Measurements from ENCODE around the gene SLC51A.
"Not testable (repeated sequence)": the region's sequence is repeated elsewhere in the genome, so short reads cannot be mapped to it uniquely, and the experiment has no call there.

The SLC51A gene

GRCh38 chr3:196193133-196193735 is 23.1 kb upstream of the SLC51A start:
- DNase-seq (ENCODE audit: low read depth in 2 of 2): no peak

DNA sequence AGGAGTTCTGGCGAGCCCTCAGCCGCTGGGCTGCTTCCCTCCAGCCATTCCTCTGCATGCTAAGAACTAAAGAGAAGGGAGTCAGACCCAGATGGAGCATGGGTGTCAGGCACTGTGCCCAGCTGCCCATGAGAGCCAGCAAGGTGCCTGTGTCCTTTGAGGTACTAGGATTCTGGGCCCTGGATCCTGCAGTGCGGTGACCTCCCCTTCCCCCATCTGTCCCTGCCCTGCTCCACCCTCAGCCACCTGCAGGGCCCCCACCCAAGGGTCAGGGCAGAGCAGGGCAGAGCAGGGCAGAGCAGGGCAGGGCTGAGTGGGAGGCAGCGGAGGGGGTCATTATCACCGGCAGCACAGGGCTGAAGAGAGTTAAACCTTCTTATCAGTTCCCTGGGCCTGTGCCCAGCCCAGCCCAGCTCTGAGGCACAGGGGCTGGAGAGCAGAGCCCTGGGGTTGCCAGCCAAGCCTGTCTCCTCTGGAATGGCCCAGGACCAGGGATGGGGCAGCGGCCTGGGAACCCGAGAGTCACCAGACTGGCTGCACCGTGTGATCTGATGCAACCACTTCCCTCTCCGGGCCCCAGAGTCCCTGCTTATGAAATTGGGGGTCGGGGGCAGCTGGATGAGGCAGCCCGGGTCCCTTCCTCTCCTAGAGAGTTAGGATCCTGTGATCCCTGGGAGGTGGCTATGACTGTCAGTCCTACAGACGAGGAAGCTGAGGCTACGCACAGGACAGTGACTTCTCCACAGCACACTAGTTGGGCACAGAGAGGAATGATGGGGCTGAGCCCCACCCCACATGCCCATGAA is 22.4 kb upstream of the SLC51A start:
- no peak for DNase-seq (ENCODE audit: low read depth in 2 of 2)

DNA sequence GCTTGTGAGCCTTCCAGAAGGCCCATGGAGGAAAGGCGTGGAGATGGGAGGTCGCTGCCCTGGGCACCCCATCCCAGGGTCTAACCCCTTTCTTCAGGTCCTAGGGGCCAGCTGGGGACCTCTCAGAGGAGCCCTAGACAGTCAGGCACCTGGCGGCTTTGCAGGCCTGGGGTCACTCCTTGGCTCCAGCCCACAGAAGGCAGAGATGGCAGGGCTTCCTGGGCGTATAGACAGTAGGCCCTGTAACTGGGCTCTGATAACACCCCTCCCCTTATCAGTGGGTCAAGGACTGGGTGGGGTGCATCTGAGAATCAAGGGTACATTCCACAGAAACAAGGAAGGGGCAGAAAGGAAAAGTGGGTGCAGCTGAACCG is 21.8 kb upstream of the SLC51A start:
- no peak for DNase-seq (ENCODE audit: low read depth in 2 of 2)

- DNase-seq (ENCODE audit: low read depth in 2 of 2): no peak
These were observed 20.6 kb upstream of the SLC51A start for GRCh38 chr3:196195664-196196265.

GRCh38 chr3:196197524-196197923 is 18.8 kb upstream of the SLC51A start:
- DNase-seq (ENCODE audit: low read depth in 2 of 2): no peak

DNA sequence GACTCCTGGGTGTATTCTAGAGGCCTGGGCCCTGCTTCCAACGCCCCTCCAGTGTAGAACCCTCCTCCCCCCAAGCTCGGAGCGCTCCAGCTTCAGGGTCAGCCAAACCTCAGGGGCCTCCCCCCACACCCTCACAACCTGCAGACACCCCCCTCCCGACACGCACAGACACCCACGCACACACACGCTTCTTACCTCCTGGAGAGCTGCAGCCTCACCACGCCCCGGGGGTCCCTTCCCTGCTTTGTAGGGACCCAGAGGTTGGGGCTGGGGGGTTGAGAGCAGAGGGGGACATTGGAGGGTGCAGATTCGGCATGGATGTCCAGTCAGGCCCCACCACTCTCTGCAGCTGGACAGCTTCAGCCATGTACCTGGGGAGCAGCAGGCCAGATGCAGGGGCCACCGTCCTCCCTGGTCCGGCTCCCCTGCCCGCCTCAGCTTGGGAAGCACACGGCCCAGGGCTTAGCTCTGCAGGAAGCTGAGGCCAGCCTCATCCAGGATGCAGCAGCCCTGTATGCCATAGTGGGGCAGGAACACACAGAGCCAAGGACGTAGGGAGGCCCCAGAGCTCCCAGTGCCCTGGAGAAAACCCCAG is 18.2 kb upstream of the SLC51A start:
- DNase-seq (ENCODE audit: low read depth in 2 of 2): no peak

DNA sequence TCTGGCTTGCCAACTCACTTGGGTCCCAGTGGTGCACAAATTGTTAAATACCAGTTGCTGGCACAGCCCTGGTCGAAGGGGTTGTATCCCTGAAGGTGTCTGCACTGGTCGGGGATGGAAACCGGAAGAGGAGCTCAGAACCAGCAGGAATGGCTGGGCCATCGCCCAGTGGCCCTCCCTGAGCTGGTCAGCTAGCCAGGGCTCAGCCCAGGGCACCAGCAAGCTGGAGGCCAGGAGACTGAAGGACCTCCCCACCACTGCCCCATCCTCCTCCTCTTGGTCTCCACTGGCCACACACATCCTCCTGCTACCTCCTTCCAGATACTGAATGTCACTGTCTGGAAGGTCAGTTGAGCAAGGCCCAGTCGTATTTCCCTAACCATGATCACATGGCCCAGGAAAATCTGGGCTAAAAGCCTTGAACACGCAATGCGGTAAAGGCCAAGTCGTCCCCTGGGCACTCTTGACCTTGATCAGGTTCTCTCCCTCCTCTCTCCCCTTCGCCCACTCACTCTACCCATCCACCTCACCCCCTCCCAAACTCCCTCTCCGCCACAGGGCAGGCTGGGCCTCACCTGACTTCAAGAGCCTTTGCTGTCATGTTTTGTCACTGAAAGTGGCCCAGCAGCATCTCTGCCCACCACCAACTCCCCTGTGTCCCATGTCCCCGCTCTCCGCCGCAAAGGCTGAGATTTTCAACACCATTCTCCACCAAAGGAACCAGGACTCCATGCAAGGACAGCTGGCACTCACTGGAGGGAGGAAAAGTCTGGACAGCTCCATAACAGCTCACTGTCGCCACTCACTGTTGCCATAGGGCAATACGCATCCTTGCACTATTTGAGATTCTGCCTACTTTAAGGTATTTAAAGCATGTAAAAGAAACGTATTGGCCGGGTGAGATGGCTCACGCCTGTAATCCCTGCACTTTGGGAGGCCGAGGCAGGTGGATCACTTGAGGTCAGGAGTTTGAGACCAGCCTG is 17.3 kb upstream of the SLC51A start:
- DNase-seq (ENCODE audit: low read depth in 2 of 2): no peak

- DNase-seq (ENCODE audit: low read depth in 2 of 2): no peak
These were observed 13.8 kb upstream of the SLC51A start for GRCh38 chr3:196202516-196202970.

DNA sequence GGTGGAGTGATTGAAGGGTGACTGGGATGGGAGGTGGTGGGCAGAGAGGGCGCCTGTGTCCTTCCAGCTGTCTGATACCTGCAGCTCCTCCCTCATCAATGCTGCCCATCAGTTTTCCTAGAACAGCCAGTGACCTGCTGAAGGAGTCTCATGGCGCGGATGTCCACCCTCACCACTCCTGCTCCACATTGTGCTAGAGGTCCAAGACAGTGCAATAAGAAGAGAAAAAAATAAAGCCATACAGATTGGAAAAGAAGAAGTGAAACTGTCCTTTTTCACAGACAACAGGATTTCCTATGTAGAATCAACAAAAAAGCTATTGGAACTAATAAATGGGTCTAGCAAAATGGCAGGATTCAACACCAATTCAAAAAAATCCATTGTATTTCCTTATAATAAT is 12.5 kb upstream of the SLC51A start:
- no peak for DNase-seq (ENCODE audit: low read depth in 2 of 2)

DNA sequence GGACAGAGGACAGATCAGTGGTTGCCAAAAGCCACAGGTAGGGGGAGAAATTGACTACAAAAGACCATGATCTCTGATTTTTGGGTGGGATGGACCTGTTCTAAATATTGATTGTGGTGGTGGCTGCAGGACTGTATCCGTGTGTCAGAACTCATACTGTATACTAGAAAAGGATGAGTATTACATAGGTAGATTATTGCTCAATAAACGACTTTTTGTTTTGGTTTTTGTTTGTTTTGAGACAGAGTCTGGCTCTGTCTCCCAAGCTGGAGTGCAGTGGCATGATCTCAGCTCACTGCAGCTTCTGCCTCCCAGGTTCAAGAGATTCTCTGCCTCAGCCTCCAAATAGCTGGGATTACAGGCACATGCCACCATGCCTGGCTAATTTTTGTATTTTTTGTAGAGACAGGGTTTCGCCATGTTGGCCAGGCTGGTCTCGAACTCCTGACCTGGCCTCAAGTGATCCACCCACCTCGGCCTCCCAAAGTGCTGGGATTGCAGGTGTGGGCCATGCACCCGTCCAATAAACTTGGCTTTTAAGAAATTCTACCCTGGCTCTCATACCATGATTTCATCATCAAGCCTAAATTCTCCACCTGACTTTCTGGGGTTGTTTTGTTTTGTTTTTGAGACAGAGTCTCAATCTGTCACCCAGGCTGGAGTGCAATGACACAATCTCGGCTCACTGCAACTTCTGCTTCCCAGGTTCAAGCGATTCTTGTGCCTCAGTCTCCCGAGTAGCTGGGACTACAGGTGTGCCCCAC is 10.7 kb upstream of the SLC51A start:
- DNase-seq (ENCODE audit: low read depth in 2 of 2): not testable (repeated sequence)

- DNase-seq (ENCODE audit: low read depth in 2 of 2): no peak
These were observed 9.0 kb upstream of the SLC51A start for GRCh38 chr3:196207159-196207832.

- DNase-seq (ENCODE audit: low read depth in 2 of 2): peak in 1 of 2 donors; percentile 28
These were observed 8.3 kb upstream of the SLC51A start for GRCh38 chr3:196207833-196208607.

DNA sequence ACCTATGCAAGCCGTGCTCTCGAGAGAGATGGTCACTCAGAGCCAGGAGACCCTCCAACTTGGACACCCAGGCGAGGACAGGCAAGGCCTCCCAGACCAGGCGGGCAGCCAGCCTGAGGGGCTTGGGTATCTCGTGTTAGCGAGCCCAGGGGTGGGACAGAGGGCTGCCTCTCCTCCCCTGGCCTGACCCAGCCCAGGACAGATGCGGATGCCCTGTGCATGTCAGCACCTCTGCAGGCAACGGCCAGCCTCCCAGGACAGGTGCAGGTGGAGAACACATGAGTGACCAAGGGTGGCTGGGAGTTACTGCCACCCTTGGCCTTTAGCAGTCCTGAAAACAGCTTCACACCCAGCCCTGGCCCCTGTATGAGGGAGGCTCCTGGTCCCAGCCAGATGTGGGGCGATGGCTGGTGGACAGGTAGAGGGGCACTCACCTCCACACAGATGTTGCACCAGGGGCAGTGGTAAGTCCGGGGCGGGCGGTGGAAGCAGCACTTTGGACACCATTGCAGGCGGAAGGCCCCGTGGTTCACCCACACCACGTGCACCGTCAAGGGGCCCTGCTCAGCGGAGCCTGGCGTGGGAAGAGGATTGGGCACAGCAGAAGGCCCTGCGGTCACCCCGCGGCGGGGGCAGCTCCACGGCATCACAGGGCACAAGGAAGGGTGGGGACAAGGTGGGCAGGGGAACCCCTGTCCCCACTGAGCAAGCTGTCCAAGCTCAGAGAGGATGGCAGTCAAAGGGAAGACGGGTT is 7.2 kb upstream of the SLC51A start:
- DNase-seq (ENCODE audit: low read depth in 2 of 2): no peak

- not testable (repeated sequence) for DNase-seq (ENCODE audit: low read depth in 2 of 2)
These were observed 6.2 kb upstream of the SLC51A start for GRCh38 chr3:196209944-196210672.

DNA sequence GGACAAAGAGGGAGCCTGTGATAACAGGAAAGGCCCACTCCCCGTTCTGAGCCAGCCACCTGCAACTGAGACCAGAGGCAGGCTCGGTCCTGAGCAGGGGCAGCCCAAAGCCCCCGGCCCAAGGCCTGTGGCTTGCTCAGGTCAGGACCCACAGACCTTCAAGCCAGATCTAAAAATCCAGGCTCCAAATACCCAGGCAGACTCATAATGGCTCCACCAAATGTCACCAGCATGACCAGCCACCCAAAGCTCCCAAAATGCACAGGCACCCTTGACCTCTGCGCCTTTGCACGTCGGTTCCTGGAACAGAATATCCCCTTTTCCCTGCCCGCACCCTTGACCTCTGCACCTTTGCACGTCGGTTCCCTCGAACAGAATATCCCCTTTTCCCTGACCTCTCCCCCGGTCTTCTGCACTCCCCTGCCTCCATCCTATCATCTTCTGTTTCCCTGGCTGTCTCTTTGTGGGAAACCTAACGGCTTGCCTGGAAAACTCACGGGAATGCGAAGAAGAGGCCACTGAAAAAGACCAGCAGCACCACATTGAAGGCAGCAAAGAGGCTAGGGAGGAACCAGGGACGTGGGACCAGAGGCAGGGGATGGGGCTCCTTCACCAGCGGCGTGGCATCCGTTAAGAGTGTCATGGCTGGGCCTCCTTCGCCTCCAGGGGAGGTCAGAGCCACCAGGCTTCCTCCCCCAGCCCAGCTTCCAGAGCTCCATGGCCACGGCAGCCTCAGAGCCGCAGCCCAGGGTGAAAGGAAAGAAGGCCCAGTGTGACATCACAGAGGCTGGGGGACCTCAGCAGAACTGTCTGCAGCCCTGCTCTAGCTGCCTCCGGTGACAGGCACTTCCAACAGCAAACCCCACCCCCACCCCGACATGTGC is 5.4 kb upstream of the SLC51A start, which contains the start of gene ZDHHC19:
Gene ZDHHC19 (minus strand): TSS at position 728 of the 884 bp plus-strand sequence. CDS start 85 bp downstream, at position 643.
- DNase-seq (ENCODE audit: low read depth in 2 of 2): no peak

GRCh38 chr3:196214783-196215441 is 1.4 kb upstream of the SLC51A start:
- DNase-seq (ENCODE audit: low read depth in 2 of 2): no peak

All from stimulated activated CD4-positive, alpha-beta T cell treated with anti-CD3 and anti-CD28 coated beads, Interleukin-1b, Interleukin-23, amount 100 ng/mL, for 1 hour (primary cell).